Mammary epithelial cell (primary cell): Measurements from ENCODE around the gene CES1.

ENCODE experiments used
- CTCF ChIP-seq, 2 donors: IDR thresholded peaks in 1 of 2; conservative IDR thresholded peaks in 1 of 2; 2 replicates each; pipeline ENCODE4 v1.5.1; 2011 to 2012; ENCODE audit warnings: inconsistent platforms in 2 of 2, low read length in 2 of 2, mild to moderate bottlenecking in 2 of 2, control low read depth in 1 of 2, low read depth in 1 of 2; ENCODE audit not compliant: insufficient read depth in 1 of 2; ENCODE audit errors: extremely low read depth in 1 of 2
- EZH2 ChIP-seq: IDR thresholded peaks from 2 replicates; pipeline ENCODE4 v1.6.1; 2012; ENCODE audit warnings: low read length, inconsistent platforms, borderline replicate concordance

GRCh38 chr16:55834049-55834448 lies 1.2 kb upstream of the CES1 start:
- TF ChIP-seq CTCF (conservative IDR thresholded peaks at IDR 0.05 in 1 of 2, IDR thresholded peaks at IDR 0.05 in 1 of 2; ENCODE audit: extremely low read depth in 1 of 2, insufficient read depth in 1 of 2, low read depth in 1 of 2, low read length in 2 of 2) (no peak), EZH2 (no peak)
